ENCODE measurements around the gene SRSF4.
"Not testable (repeated sequence)": the region's sequence is repeated elsewhere in the genome, so short reads cannot be mapped to it uniquely, and the experiment has no call there.

Gene SRSF4

GRCh38 chr1:29166291-29166878 is 15.3 kb downstream of the SRSF4 start:
- no peak overlapping the region for H3K4me3 ChIP-seq (ENCODE audit: low read depth, low read length)

GRCh38 chr1:29164588-29164987 is 17.1 kb downstream of the SRSF4 start:
- no peak overlapping the region for H3K4me3 ChIP-seq (ENCODE audit: low read depth, low read length)

GRCh38 chr1:29162476-29163138 is 19.1 kb downstream of the SRSF4 start:
- no peak overlapping the region for H3K4me3 ChIP-seq (ENCODE audit: low read depth, low read length)

GRCh38 chr1:29162025-29162424 is 19.7 kb downstream of the SRSF4 start:
- no peak overlapping the region for H3K4me3 ChIP-seq (ENCODE audit: low read depth, low read length)

- H3K4me3 ChIP-seq (ENCODE audit: low read depth, low read length): no peak overlapping the region
Measured at GRCh38 chr1:29159773-29160172, 21.9 kb downstream of the SRSF4 start.

- no peak overlapping the region for H3K4me3 ChIP-seq (ENCODE audit: low read depth, low read length)
Measured at GRCh38 chr1:29157269-29157601, 24.5 kb downstream of the SRSF4 start.

- H3K4me3 ChIP-seq (ENCODE audit: low read depth, low read length): no peak overlapping the region
Measured at GRCh38 chr1:29156543-29157268, 25.0 kb downstream of the SRSF4 start.

- no peak overlapping the region for H3K4me3 ChIP-seq (ENCODE audit: low read depth, low read length)
Measured at GRCh38 chr1:29152046-29152805, 29.5 kb downstream of the SRSF4 start.

GRCh38 chr1:29150346-29150745 is 31.4 kb downstream of the SRSF4 start:
- not testable (repeated sequence) for H3K4me3 ChIP-seq (ENCODE audit: low read depth, low read length)

GRCh38 chr1:29148656-29149491 is 32.8 kb downstream of the SRSF4 start:
- no peak overlapping the region for H3K4me3 ChIP-seq (ENCODE audit: low read depth, low read length)

- no peak overlapping the region for H3K4me3 ChIP-seq (ENCODE audit: low read depth, low read length)
Measured at GRCh38 chr1:29145739-29146437, 35.8 kb downstream of the SRSF4 start.

GRCh38 chr1:29144178-29144577 is 37.5 kb downstream of the SRSF4 start:
- no peak overlapping the region for H3K4me3 ChIP-seq (ENCODE audit: low read depth, low read length)

- H3K4me3 ChIP-seq (ENCODE audit: low read depth, low read length): no peak overlapping the region
Measured at GRCh38 chr1:29142714-29143113, 39.0 kb downstream of the SRSF4 start.

- H3K4me3 ChIP-seq (ENCODE audit: low read depth, low read length): no peak overlapping the region
Measured at GRCh38 chr1:29136391-29136915, 45.2 kb downstream of the SRSF4 start.

GRCh38 chr1:29134695-29135028 is 47.0 kb downstream of the SRSF4 start:
- H3K4me3 ChIP-seq (ENCODE audit: low read depth, low read length): no peak overlapping the region

GRCh38 chr1:29133861-29134694 is 47.6 kb downstream of the SRSF4 start:
- H3K4me3 ChIP-seq (ENCODE audit: low read depth, low read length): no peak overlapping the region

- H3K4me3 ChIP-seq (ENCODE audit: low read depth, low read length): not testable (repeated sequence)
Measured at GRCh38 chr1:29131056-29131455, 50.6 kb downstream of the SRSF4 start.

- H3K4me3 ChIP-seq (ENCODE audit: low read depth, low read length): no peak overlapping the region
Measured at GRCh38 chr1:29129916-29130315, 51.8 kb downstream of the SRSF4 start.

GRCh38 chr1:29128739-29129138 is 53.0 kb downstream of the SRSF4 start:
- H3K4me3 ChIP-seq (ENCODE audit: low read depth, low read length): no peak overlapping the region

All from iPS-11a (cell line).